Right renal pelvis (tissue), 4 donors: ENCODE data around the gene RPGR. TPM values are rescaled to one million over a fixed set of nuclear protein-coding genes. Genes with fewer than 3 reads are reported as not detected.
A peak's percentile ranks its signal among the peaks of the same experiment; 100 is the strongest.

ENCODE experiments used
- DNase-seq, 4 donors: peaks; one replicate each; pipeline ENCODE4 v3.0.0-alpha.2; 2013; ENCODE audit warnings: low read depth in 4 of 4, low spot score in 3 of 4, missing footprints in 1 of 4
- polyA plus RNA-seq, 4 donors: library from polyadenylated mRNA; unstranded; fragments of 120-200 nt; gene quantifications; one replicate each; pipeline ENCODE4 v1.2.1, GENCODE V29; 2013; ENCODE audit not compliant: insufficient read length in 4 of 4

RPGR gene, protein sequence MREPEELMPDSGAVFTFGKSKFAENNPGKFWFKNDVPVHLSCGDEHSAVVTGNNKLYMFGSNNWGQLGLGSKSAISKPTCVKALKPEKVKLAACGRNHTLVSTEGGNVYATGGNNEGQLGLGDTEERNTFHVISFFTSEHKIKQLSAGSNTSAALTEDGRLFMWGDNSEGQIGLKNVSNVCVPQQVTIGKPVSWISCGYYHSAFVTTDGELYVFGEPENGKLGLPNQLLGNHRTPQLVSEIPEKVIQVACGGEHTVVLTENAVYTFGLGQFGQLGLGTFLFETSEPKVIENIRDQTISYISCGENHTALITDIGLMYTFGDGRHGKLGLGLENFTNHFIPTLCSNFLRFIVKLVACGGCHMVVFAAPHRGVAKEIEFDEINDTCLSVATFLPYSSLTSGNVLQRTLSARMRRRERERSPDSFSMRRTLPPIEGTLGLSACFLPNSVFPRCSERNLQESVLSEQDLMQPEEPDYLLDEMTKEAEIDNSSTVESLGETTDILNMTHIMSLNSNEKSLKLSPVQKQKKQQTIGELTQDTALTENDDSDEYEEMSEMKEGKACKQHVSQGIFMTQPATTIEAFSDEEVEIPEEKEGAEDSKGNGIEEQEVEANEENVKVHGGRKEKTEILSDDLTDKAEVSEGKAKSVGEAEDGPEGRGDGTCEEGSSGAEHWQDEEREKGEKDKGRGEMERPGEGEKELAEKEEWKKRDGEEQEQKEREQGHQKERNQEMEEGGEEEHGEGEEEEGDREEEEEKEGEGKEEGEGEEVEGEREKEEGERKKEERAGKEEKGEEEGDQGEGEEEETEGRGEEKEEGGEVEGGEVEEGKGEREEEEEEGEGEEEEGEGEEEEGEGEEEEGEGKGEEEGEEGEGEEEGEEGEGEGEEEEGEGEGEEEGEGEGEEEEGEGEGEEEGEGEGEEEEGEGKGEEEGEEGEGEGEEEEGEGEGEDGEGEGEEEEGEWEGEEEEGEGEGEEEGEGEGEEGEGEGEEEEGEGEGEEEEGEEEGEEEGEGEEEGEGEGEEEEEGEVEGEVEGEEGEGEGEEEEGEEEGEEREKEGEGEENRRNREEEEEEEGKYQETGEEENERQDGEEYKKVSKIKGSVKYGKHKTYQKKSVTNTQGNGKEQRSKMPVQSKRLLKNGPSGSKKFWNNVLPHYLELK
- 10 to 100 TPM; 11.3 to 16.0 (median 14.1) TPM for polyA plus RNA-seq

- DNase-seq: peak; percentile 79 to 82 (median 80)
These were observed at the start of gene RPGR for GRCh38 chrX:38327007-38327774. Gene RPGR, minus strand, starts transcription at chrX:38327509. Its CDS starts 142 bp downstream, at chrX:38327367.

DNA sequence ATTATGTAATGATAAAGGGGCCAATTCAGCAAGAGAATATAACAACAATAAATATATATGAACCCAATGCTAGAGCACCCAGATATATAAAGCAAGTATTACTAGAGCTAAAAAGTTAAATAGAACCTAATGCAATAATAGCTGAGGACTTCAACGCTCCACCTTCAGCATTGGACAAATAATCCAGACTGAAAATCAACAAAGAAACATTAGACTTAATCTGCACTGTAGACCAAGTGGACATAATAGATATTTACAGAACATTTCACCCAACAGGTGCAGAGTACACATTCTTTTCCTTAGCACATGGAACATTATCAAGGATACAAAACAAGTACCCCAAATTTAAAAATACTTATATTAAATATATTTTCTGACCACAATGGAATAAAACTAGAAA lies 49.4 kb upstream of the RPGR start:
- DNase-seq: no peak

DNA sequence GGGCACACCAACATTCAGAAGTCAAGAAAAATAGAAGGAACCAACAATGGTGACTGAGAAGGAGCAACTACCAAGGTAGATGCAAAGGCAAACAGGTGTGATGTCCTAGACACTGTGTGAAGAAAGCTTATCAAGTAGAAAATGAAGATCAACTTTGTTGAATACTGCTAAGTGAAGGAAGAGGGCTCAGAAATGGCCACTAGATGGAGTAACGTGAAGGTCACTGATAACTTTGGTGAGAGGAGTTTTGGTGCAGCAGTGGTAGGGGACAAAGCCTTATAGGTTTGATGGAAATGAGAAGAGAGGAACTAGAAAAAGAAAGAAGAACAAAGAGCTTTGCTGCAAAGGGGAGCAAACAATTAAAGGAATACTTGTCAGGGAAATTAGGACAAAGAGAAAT lies 48.6 kb upstream of the RPGR start:
- no peak for DNase-seq

DNA sequence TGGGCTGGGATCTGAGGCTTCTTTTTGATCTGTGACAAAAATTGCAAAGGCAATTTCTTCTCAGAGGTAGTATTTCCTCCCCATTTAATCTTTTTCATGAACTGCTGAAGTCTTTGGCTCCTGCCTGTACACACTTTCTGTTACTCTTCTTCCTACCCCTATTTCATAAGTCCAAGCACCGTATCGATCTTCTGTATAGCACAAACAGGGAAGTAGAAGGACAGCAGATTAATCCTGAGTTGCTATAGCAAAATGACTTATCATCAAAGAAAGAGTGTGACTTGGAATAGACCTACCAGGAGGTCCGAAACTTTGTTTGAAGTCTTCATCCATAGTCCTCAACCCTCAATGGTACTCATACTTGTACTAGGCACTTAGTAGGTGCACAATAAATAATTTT lies 47.1 kb upstream of the RPGR start:
- DNase-seq: no peak

- DNase-seq: no peak
These were observed 44.3 kb upstream of the RPGR start for GRCh38 chrX:38371641-38372040.

- DNase-seq: no peak
These were observed 41.5 kb upstream of the RPGR start for GRCh38 chrX:38368774-38369173.

GRCh38 chrX:38365954-38366353 lies 38.6 kb upstream of the RPGR start:
- no peak for DNase-seq

DNA sequence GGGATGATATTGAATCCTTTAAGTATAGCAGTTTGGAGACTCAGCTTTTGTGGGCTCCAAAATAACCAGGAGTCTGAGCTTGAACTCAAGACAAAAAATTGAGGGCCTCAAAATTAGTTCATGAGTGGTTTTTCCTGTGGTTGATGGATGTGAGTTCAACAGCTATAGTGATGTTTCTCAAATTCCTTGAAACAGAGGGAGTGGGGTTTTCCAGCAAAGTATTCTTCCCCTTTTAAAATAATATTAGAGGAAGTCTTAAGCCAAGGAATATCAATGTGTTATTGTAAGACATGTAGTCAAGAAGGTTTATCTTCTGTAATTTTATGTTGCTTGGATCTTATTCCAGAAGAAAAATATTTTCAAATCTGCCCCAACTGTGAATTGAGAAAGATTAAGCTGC lies 35.7 kb upstream of the RPGR start:
- no peak for DNase-seq

DNA sequence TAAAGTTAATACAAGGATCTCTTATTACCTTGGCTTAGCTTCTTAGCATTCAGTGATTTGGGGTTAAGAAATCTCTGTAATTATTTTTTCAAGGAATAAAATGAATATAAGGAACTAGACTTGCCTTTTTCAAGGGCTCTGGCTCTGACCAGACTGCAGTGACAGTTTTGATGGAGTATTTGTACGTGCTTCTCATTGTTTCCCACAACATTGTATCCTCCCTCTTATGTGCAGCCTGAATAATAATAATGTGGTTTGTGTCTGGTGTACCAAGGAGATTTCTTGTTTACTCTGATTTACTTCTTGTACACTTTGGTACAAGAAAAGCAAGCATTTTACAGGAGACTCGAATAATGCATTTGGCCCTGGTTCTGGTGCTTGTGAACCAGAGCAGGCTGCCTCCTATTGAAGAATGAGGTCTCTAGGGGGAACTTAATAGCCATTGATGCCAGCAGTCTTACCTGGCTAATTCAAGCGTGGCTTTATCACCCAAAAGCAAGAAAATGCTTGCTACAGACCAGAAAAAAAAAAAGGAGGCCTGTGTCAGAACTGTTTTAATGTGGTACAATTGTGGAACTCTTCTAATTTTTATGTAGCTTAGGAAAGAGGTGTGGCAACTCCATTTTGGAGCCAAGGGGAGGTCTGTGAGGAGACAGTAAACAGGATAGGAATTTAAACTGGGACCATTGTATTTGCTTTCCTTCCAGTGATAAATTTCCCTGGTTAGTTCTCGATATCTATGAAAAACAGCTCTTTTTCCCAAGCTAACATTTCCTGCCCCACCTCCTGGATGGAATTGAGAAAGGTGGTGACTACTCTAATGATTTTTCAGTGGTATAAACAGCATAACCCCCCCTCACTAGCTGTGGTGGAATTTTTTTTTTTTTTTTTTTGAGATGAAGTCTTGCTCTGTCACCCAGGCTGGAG lies 30.7 kb upstream of the RPGR start:
- DNase-seq: no peak

DNA sequence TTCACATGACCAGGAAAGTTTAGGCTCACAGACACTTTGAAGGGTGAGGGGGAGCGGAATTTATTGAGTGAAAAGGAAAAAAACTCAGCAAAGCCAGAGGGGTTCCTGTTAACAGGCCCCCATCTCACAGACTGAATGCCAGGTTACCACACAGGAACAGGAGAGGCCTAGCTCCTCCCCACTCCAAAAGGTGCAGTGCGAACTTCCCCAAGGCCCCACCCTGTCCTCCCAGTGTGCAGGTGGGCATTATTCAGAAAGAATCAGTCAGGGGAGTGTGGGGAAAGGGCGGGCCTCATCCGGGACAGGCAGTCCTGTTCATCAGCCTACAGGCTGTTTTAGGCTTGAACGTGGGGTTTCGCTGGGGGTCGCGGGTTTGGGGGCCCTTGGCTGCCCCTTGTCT lies 29.1 kb upstream of the RPGR start:
- DNase-seq: no peak

DNA sequence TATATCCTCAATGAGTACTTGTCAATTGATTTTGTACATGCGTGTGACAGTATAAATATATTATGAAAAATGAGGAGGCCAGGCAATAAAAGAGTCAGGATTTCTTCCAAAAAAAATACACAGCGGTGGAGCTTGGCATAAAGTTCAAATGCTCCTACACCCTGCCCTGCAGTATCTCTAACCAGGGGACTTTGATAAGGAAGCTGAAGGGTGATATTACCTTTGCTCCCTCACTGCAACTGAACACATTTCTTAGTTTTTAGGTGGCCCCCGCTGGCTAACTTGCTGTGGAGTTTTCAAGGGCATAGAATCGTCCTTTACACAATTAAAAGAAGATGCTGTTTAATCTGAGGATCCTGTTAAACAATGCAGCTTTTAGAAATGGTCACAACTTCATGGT lies 25.1 kb upstream of the RPGR start, which contains the start of gene OTC:
Gene OTC, plus strand, starts transcription at position 243 of the 400 bp plus-strand sequence. Its CDS starts 93 bp downstream, at position 336.
- no peak for DNase-seq

DNA sequence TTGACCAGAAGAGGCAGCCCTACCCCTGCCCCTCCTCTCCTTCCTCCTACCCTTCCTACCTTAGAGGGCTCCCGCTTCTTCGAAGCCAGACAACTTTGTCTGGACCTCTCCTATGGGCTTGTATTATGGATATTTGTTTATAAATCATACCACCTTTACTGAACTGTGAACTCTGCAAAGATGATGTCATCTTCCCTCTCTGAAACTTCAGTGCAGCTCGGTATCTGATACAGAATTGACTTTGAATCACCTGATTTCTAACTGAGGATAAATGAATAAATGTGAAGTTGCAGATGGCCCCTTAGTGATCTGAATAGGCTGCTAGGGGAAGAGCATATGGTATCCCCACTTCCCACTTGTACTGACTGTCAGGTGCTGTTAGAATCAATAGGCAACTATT lies 24.0 kb upstream of the RPGR start:
- no peak for DNase-seq

- DNase-seq: no peak
These were observed 19.8 kb upstream of the RPGR start for GRCh38 chrX:38347136-38347535.

DNA sequence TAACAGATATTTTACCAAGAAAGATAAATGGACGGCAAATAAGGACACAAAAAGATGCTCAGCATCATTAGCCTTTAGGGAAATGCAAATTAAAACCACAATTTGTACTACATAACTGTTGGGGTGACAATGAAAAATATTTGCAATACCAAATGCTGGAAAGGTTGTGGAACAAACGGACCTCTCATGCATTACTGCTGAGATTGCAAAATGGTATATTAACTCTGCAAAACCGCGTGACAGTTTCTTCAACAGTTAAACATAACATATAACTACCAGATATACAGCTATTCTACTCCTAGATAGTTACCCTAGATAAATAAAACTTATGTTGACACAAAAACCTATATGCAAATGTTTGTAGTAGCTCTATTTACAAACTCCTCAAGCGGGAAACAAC lies 18.8 kb upstream of the RPGR start:
- DNase-seq: no peak

DNA sequence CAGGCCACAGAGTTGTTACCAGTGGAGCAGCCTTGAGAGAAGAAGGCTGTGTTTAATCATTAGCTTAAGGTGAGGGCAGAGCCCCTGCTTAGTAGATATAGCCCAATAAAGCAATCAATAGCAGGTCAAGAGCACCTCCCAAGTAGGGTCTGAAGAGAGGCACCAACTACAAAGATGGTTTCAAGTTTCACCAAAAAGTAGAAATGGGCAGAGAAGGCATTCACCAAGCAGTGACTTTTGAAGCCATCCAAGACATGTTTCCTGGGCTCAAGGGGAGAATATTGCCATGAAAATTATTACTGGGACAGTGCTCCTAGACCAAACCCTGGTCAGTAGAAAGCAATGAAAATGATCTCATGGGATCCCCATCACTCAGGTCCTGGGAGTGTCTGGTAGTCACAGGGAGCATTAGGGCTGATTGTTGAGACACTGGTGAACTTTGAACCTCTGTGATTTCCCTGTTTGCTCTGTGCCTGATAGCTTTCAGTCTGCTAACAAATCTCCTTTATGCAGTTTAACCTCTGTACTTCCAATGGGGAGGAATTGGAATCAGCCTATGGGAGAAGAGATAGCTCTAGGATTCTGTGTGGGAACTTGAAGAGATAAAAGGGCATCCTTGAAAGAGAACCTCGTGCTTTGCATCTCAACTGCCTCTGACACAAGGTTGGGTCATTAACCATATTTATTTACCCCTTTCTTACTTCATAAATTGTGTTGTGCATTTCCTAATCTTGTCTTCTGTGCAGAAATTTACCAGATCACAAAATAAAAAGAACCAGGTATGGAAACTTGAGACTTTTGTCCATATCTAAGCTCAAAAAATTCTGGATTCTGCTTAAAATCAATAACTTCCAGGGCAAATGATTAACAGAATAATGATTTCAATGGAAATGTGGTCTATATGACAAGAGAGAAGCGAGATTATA lies 15.8 kb upstream of the RPGR start:
- no peak for DNase-seq

GRCh38 chrX:38341442-38341841 lies 14.1 kb upstream of the RPGR start:
- DNase-seq: no peak

- no peak for DNase-seq
These were observed 9.4 kb upstream of the RPGR start for GRCh38 chrX:38336538-38337240.
